Left ventricle myocardium inferior (tissue), 1 donor: ENCODE data around the gene GHR. TPM values are rescaled to one million over a fixed set of nuclear protein-coding genes. Genes with fewer than 3 reads are reported as not detected.
A peak's percentile ranks its signal among the peaks of the same experiment; 100 is the strongest.

Source experiments
- DNase-seq: peaks from one replicate; pipeline ENCODE4 v3.0.0-alpha.2; 2020
- H3K27ac ChIP-seq: fragments of 200-600 bp; replicated peaks from 2 replicates; pipeline ENCODE4 v1.8.0; 2021
- H3K27me3 ChIP-seq: fragments of 200-600 bp; 2 replicates; pipeline ENCODE4 v1.8.0; 2021; ENCODE audit warnings: low read depth
- H3K36me3 ChIP-seq: fragments of 200-600 bp; 2 replicates; pipeline ENCODE4 v1.8.0; 2021
- H3K4me1 ChIP-seq: fragments of 200-600 bp; 2 replicates; pipeline ENCODE4 v1.8.0; 2021
- H3K4me3 ChIP-seq: fragments of 200-600 bp; 2 replicates; pipeline ENCODE4 v1.8.0; 2021; ENCODE audit warnings: mild to moderate bottlenecking, moderate library complexity
- H3K9me3 ChIP-seq: fragments of 200-600 bp; replicated peaks from 2 replicates; pipeline ENCODE4 v1.8.0; 2021
- CTCF ChIP-seq: fragments of 200-600 bp; IDR thresholded peaks from 2 replicates; pipeline ENCODE4 v1.8.0; 2021; ENCODE audit warnings: antibody characterized with exemption, mild to moderate bottlenecking, borderline replicate concordance
- intact Hi-C: fragments of 100-400 bp; cut with micrococcal nuclease; formaldehyde crosslinking; loops from one replicate; pipeline ENCODE4 v1.11.0; 2022
- total RNA-seq: library from RNA; stranded (reverse); fragmentation: NEBNext Ultra II Directional; extraction: Animal tissue kit (Norgen Biotek cat#: 25700); gene quantifications from one replicate; pipeline ENCODE4 v1.2.1, GENCODE V29; 2021
- donor health status: DM: no; HTN: yes; CAD: no; lungs with severe emphysema.

The GHR gene
- total RNA-seq, 1 donor from 2014 or later, result 12.9 TPM

GRCh38 chr5:42553461-42553860 lies 130.2 kb downstream of the GHR start:
- H3K9me3 ChIP-seq, result no peaks in the 10 kb centered on the region
- peaks cover 53% of the 10 kb centered on the region for H3K4me1 ChIP-seq
- no peak for TF ChIP-seq CTCF
- no peak for DNase-seq
- H3K4me3 ChIP-seq, result no peak overlapping the region
- H3K36me3 ChIP-seq, result no peaks in the 10 kb centered on the region
- H3K27me3 ChIP-seq, result no peaks in the 10 kb centered on the region
- intact Hi-C loops, result loop anchor here (10.0 kb wide), 1 partner anchor 59 kb away; no protein-coding TSS in a partner anchor
- H3K27ac ChIP-seq, result peak overlapping the region; percentile 34

DNA sequence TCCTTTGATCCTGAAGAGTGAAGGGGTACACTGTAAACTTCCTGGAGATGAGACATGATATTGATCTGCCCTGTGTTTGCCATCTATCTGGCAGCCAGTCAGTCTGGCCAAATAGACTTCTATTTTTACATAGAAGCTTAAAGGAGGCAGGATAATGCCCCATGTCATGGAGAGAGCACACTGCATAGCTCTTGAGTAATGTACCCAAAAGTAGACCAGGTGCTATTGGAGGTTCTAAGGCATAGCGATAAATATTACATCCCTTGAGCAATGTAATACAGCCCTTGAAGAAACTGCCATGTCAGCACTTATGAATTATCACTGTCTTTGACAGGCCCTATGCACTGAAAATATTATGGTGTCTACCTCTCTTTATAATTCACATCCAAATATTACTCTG lies 131.8 kb downstream of the GHR start:
- no peaks in the 10 kb centered on the region for H3K27me3 ChIP-seq
- no peaks in the 10 kb centered on the region for H3K36me3 ChIP-seq
- H3K27ac ChIP-seq, result no peak overlapping the region
- H3K4me3 ChIP-seq, result no peak overlapping the region
- TF ChIP-seq CTCF, result no peak
- H3K9me3 ChIP-seq, result no peaks in the 10 kb centered on the region
- H3K4me1 ChIP-seq, result peaks cover 45% of the 10 kb centered on the region
- no peak for DNase-seq
- intact Hi-C loops, result loop anchor here (10.0 kb wide), 1 partner anchor 60 kb away; no protein-coding TSS in a partner anchor

GRCh38 chr5:42555797-42556196 lies 132.6 kb downstream of the GHR start:
- Histone ChIP-seq H3K27me3 (no peaks in the 10 kb centered on the region), H3K36me3 (no peaks in the 10 kb centered on the region), H3K4me1 (peaks cover 41% of the 10 kb centered on the region), H3K27ac (no peak overlapping the region), H3K9me3 (no peaks in the 10 kb centered on the region), H3K4me3 (no peak overlapping the region)
- DNase-seq, result no peak
- intact Hi-C loops, result loop anchor here (10.0 kb wide), 1 partner anchor 61 kb away; no protein-coding TSS in a partner anchor
- no peak for TF ChIP-seq CTCF

- Histone ChIP-seq H3K9me3 (no peaks in the 10 kb centered on the region), H3K27me3 (no peaks in the 10 kb centered on the region), H3K27ac (no peak overlapping the region), H3K4me1 (peaks cover 28% of the 10 kb centered on the region), H3K4me3 (no peak overlapping the region), H3K36me3 (no peaks in the 10 kb centered on the region)
- no peak for TF ChIP-seq CTCF
- DNase-seq, result no peak
- intact Hi-C loops, result loop anchor here (10.0 kb wide), 1 partner anchor 63 kb away; no protein-coding TSS in a partner anchor
Observed at GRCh38 chr5:42557689-42558088, 134.4 kb downstream of the GHR start.

GRCh38 chr5:42561656-42562055 lies 138.4 kb downstream of the GHR start:
- Histone ChIP-seq H3K27ac (no peak overlapping the region), H3K27me3 (no peaks in the 10 kb centered on the region), H3K36me3 (no peaks in the 10 kb centered on the region), H3K4me3 (no peak overlapping the region), H3K4me1 (peaks cover 22% of the 10 kb centered on the region), H3K9me3 (no peaks in the 10 kb centered on the region)
- intact Hi-C loops, result no loop called here
- DNase-seq, result no peak
- TF ChIP-seq CTCF, result no peak
